ENCODE measurements around the gene CHRNB4.

- TF ChIP-seq GATA2 (IDR thresholded peaks at IDR 0.05; ENCODE audit: low read depth, low read length), result no peak
- no peak for TF ChIP-seq GATA3 (IDR thresholded peaks at IDR 0.05; ENCODE audit: low read depth, low read length)
Observed at GRCh38 chr15:78615151-78615589, 25.8 kb downstream of the CHRNB4 start.
